AG04450 (cell line): Measurements from ENCODE around the gene KAT7. TPM values are rescaled to one million over a fixed set of nuclear protein-coding genes. Genes with fewer than 3 reads are reported as not detected.

Experiments
- CTCF ChIA-PET: fragments of 300-600, 350-600 bp; formaldehyde crosslinking; extraction: SDS; loops from one replicate; lab custom pipeline; 2022; ENCODE audit warnings: antibody characterized with exemption, inconsistent platforms; lab: Charles Lee
- POLR2A ChIA-PET: fragments of 350-600 bp; formaldehyde crosslinking; extraction: SDS; loops from one replicate; lab custom pipeline; 2021; ENCODE audit warnings: antibody characterized with exemption, inconsistent platforms; lab: Yijun Ruan, JAX
- DNase-seq: peaks from one replicate; pipeline ENCODE4 v3.0.0-alpha.2; 2011; ENCODE audit warnings: low read depth, low spot score
- H3K27ac ChIP-seq: one replicate; pipeline ENCODE4 v1.5.1; 2012; ENCODE audit warnings: low read depth, low read length, control low read depth
- H3K27me3 ChIP-seq: one replicate; pipeline ENCODE4 v1.6.0; 2012; ENCODE audit warnings: low read length; ENCODE audit not compliant: control insufficient read depth, insufficient read depth
- H3K4me3 ChIP-seq: 2 replicates; pipeline ENCODE4 v1.5.1; 2011; ENCODE audit warnings: mild to moderate bottlenecking, low read depth, low read length, control low read depth
- H3K9me3 ChIP-seq: 2 replicates; pipeline ENCODE4 v1.5.1; 2012; ENCODE audit warnings: low read length; ENCODE audit not compliant: control insufficient read depth, insufficient read depth
- CTCF ChIP-seq: IDR thresholded peaks from 2 replicates; pipeline ENCODE4 v1.5.1; 2011; ENCODE audit warnings: low read depth, low read length, control low read depth, inconsistent platforms
- polyA plus RNA-seq: library from polyadenylated mRNA; depleted of rRNA; stranded (reverse); fragments of >200 nt; gene quantifications from 2 replicates; pipeline ENCODE4 v1.2.3, GENCODE V29; 2011

KAT7 gene
- polyA plus RNA-seq, 1 experiment, result 27.0 TPM

GRCh38 chr17:49817993-49818392, 29.5 kb downstream of the KAT7 start:
- ChIA-PET POLR2A (no interaction called here), CTCF (interaction anchor here (0.8 kb wide), 1 partner anchor 178 kb away, joined by 3 read pairs; no protein-coding TSS in a partner anchor)
- Histone ChIP-seq H3K4me3 (no peak overlapping the region), H3K27me3 (no peaks in the 10 kb centered on the region), H3K27ac (no peak overlapping the region), H3K9me3 (no peaks in the 10 kb centered on the region)
- TF ChIP-seq CTCF, result no peak
- no peak for DNase-seq

- ChIA-PET CTCF (no interaction called here), POLR2A (no interaction called here)
- no peak for DNase-seq
- Histone ChIP-seq H3K27me3 (no peaks in the 10 kb centered on the region), H3K9me3 (no peaks in the 10 kb centered on the region), H3K4me3 (no peak overlapping the region), H3K27ac (no peak overlapping the region)
- no peak for TF ChIP-seq CTCF
Observed at GRCh38 chr17:49819138-49819537, 30.7 kb downstream of the KAT7 start.

GRCh38 chr17:49819651-49820050, 31.2 kb downstream of the KAT7 start:
- no peak for DNase-seq
- no peak for TF ChIP-seq CTCF
- Histone ChIP-seq H3K4me3 (no peak overlapping the region), H3K27me3 (no peaks in the 10 kb centered on the region), H3K27ac (no peak overlapping the region), H3K9me3 (no peaks in the 10 kb centered on the region)
- ChIA-PET POLR2A (interaction anchor here (0.7 kb wide), 1 partner anchor 32 kb away, joined by 4 read pairs; no protein-coding TSS in a partner anchor), CTCF (no interaction called here)

- no peaks in the 10 kb centered on the region for H3K9me3 ChIP-seq
- ChIA-PET CTCF (no interaction called here), POLR2A (no interaction called here)
- DNase-seq, result no peak
- no peaks in the 10 kb centered on the region for H3K27me3 ChIP-seq
- H3K4me3 ChIP-seq, result no peak overlapping the region
- TF ChIP-seq CTCF, result no peak
- H3K27ac ChIP-seq, result no peak overlapping the region
Observed at GRCh38 chr17:49820773-49821172, 32.3 kb downstream of the KAT7 start.

- Histone ChIP-seq H3K27ac (no peak overlapping the region), H3K9me3 (no peaks in the 10 kb centered on the region), H3K4me3 (no peak overlapping the region), H3K27me3 (no peaks in the 10 kb centered on the region)
- POLR2A ChIA-PET, result no interaction called here
- DNase-seq, result no peak
- CTCF ChIA-PET, result no interaction called here
- no peak for TF ChIP-seq CTCF
Observed at GRCh38 chr17:49821466-49821865, 33.0 kb downstream of the KAT7 start.
